HepG2 (cell line): Measurements from ENCODE around the gene HOXD12.

Experiments
- ADNP ChIP-seq: sonication (generic); formaldehyde crosslinking; IDR thresholded peaks from 2 replicates; pipeline ENCODE4 v1.4.0; 2020; ENCODE audit warnings: missing genetic modification reagents
- CREBL2 ChIP-seq: sonication (generic); formaldehyde crosslinking; IDR thresholded peaks from 2 replicates; pipeline ENCODE4 v1.8.1; 2023; ENCODE audit warnings: missing genetic modification reagents, mild to moderate bottlenecking, borderline replicate concordance
- ELF1 ChIP-seq: sonication (generic); formaldehyde crosslinking; IDR thresholded peaks from 2 replicates; pipeline ENCODE4 v1.4.0; 2020; ENCODE audit warnings: missing genetic modification reagents
- GFI1 ChIP-seq: sonication (generic); formaldehyde crosslinking; IDR thresholded peaks from 2 replicates; pipeline ENCODE4 v1.5.0; 2020; ENCODE audit warnings: missing genetic modification reagents, mild to moderate bottlenecking, borderline replicate concordance
- IKZF5 ChIP-seq: IDR thresholded peaks from 2 replicates; pipeline ENCODE4 v1.6.1; 2018; ENCODE audit warnings: missing genetic modification reagents, mild to moderate bottlenecking, missing compliant biosample characterization
- POLR2AphosphoS5 ChIP-seq: IDR thresholded peaks from 2 replicates; pipeline ENCODE4 v1.6.1; 2012; ENCODE audit warnings: low read depth, low read length
- SP2 ChIP-seq: sonication (generic); formaldehyde crosslinking; IDR thresholded peaks from 2 replicates; pipeline ENCODE4 v1.5.1; 2020; ENCODE audit warnings: mild to moderate bottlenecking, missing genetic modification reagents
- ZBTB8A ChIP-seq: sonication (generic); formaldehyde crosslinking; IDR thresholded peaks from 2 replicates; pipeline ENCODE4 v1.4.0; 2020; ENCODE audit warnings: mild to moderate bottlenecking, low read depth, missing genetic modification reagents, borderline replicate concordance
- ZNF136 ChIP-seq: sonication (generic); formaldehyde crosslinking; IDR thresholded peaks from 2 replicates; pipeline ENCODE4 v1.8.1; 2022; ENCODE audit warnings: low read depth, mild to moderate bottlenecking, moderate library complexity, missing genetic modification reagents

GRCh38 chr2:176076796-176077195 is 22.8 kb upstream of the HOXD12 start:
- TF ChIP-seq POLR2AphosphoS5 = no peak
- no peak for TF ChIP-seq GFI1 (CRISPR knock-in tag)
- no peak for TF ChIP-seq ADNP (CRISPR knock-in tag)
- no peak for TF ChIP-seq IKZF5 (CRISPR knock-in tag)
- no peak for TF ChIP-seq CREBL2 (CRISPR knock-in tag)
- TF ChIP-seq ZBTB8A (CRISPR knock-in tag) = no peak
- TF ChIP-seq ZNF136 = no peak
- no peak for TF ChIP-seq SP2
- TF ChIP-seq ELF1 (CRISPR knock-in tag) = no peak
